K562 (cell line): Measurements from ENCODE around the gene NUP43. TPM values are rescaled to one million over a fixed set of nuclear protein-coding genes. Genes with fewer than 3 reads are reported as not detected.
A peak's percentile ranks its signal among the peaks of the same experiment; 100 is the strongest.

ENCODE experiments used
- ATAC-seq: fragments of 200-7000 bp; cut with Tn5 transposase; 3 replicates; pipeline ENCODE4 v1.9.1; 2020; ENCODE audit warnings: moderate library complexity
- BruUV-seq: library from RNA; stranded (reverse); fragments of 400-500 nt; replicated peaks from 2 replicates; lab custom pipeline; 2021; lab: Mats Ljungman, UMichigan
- CTCF ChIA-PET: fragments of 300-600 bp; formaldehyde crosslinking; extraction: SDS; loops from one replicate; lab custom pipeline; 2021; ENCODE audit warnings: low intra/inter-chr PET ratio; lab: Yijun Ruan, JAX
- POLR2A ChIA-PET: fragments of 300-600, 350-650 bp; sonication (Branson Sonifier 250); formaldehyde crosslinking; extraction: SDS; loops from one replicate; lab custom pipeline; 2021; ENCODE audit warnings: antibody characterized with exemption, inconsistent platforms; lab: Yijun Ruan, JAX
- DNase-seq, 4 experiments: peaks; one replicate each; pipeline versions ENCODE4 v3.0.0 to v3.0.0-alpha.2; 2011 to 2018; ENCODE audit warnings: low spot score in 3 of 4, mixed read lengths in 3 of 4; ENCODE audit errors: extremely low read depth in 1 of 4
- FAIRE-seq: peaks from 2 replicates; lab custom pipeline; 2011; peaks lifted over from hg19 to GRCh38; lab: Jason Lieb, UNC
- H2AFZ ChIP-seq: 2 replicates; pipeline ENCODE4 v1.6.0; 2011; ENCODE audit warnings: low read depth, low read length, control low read depth, inconsistent platforms
- H3K27ac ChIP-seq: fragments of 200-600 bp; 3 replicates; pipeline ENCODE4 v1.8.0; 2011; ENCODE audit warnings: low read depth, mild to moderate bottlenecking, control low read depth, inconsistent platforms, low read length, moderate library complexity, mixed read lengths; ENCODE audit errors: extremely low read depth
- H3K27me3 ChIP-seq, 2 experiments: fragments of 300-600 bp in 1 of 2; 2 replicates in 1 of 2; 3 replicates in 1 of 2; pipeline versions ENCODE4 v1.6.0 to v1.8.0; 2011; ENCODE audit warnings: inconsistent platforms in 2 of 2, low read length in 2 of 2, mild to moderate bottlenecking in 1 of 2, mixed read lengths in 1 of 2, moderate library complexity in 1 of 2; ENCODE audit not compliant: control insufficient read depth in 2 of 2, insufficient read depth in 2 of 2
- H3K36me3 ChIP-seq: fragments of 300-600 bp; 3 replicates; pipeline ENCODE4 v1.8.0; 2011; ENCODE audit warnings: mild to moderate bottlenecking, low read length, inconsistent platforms; ENCODE audit not compliant: control insufficient read depth, insufficient read depth
- H3K4me1 ChIP-seq, 2 experiments: fragments of 200-600 bp in 1 of 2; replicated peaks in 1 of 2; 2 replicates in 1 of 2; 3 replicates in 1 of 2; pipeline versions ENCODE4 v1.5.1 to v1.8.0; 2011; ENCODE audit warnings: inconsistent platforms in 2 of 2, low read length in 2 of 2, mild to moderate bottlenecking in 1 of 2, mixed read lengths in 1 of 2, moderate library complexity in 1 of 2; ENCODE audit not compliant: control insufficient read depth in 2 of 2, insufficient read depth in 2 of 2
- H3K4me2 ChIP-seq: 2 replicates; pipeline ENCODE4 v1.6.1; 2011; ENCODE audit warnings: low read length, control low read depth, inconsistent platforms, mixed read lengths; ENCODE audit not compliant: insufficient read depth
- H3K4me3 ChIP-seq: fragments of 200-600 bp; sonication (generic), shearing (Covaris generic); 2 replicates; pipeline ENCODE4 v1.5.1; 2016; ENCODE audit warnings: control low read depth, inconsistent platforms
- H3K79me2 ChIP-seq: fragments of 200-600 bp; 3 replicates; pipeline ENCODE4 v1.8.0; 2011; ENCODE audit warnings: low read length, inconsistent platforms; ENCODE audit not compliant: control insufficient read depth, insufficient read depth
- H3K9ac ChIP-seq, 2 experiments: 2 replicates each; pipeline versions ENCODE4 v1.6.0 to v1.6.1; 2011; ENCODE audit warnings: low read depth in 2 of 2, low read length in 2 of 2, control low read depth in 1 of 2, inconsistent platforms in 1 of 2, mild to moderate bottlenecking in 1 of 2, mixed read lengths in 1 of 2; ENCODE audit not compliant: insufficient read depth in 1 of 2
- H3K9me1 ChIP-seq: one replicate; pipeline ENCODE4 v1.6.0; 2011; ENCODE audit warnings: inconsistent platforms, mild to moderate bottlenecking, low read length, moderate library complexity; ENCODE audit not compliant: control insufficient read depth, insufficient read depth
- H3K9me3 ChIP-seq: replicated peaks from 2 replicates; pipeline ENCODE4 v1.5.1; 2011; ENCODE audit warnings: low read depth, low read length, inconsistent platforms; ENCODE audit not compliant: control insufficient read depth, insufficient read depth
- H4K20me1 ChIP-seq: replicated peaks from 2 replicates; pipeline ENCODE4 v1.6.1; 2011; ENCODE audit warnings: low read length, inconsistent platforms, mixed read lengths; ENCODE audit not compliant: control insufficient read depth, insufficient read depth
- C11orf30 ChIP-seq: fragments of 450-650 bp; IDR thresholded peaks from 2 replicates; pipeline ENCODE4 v1.6.1; 2016; ENCODE audit warnings: low read depth, mild to moderate bottlenecking
- CEBPB ChIP-seq: fragments of 450-650 bp; IDR thresholded peaks from 2 replicates; pipeline ENCODE4 v1.6.1; 2016; ENCODE audit warnings: missing genetic modification characterization, missing compliant biosample characterization
- MAFF ChIP-seq: IDR thresholded peaks from 2 replicates; pipeline ENCODE4 v1.6.1; 2012; ENCODE audit warnings: low read length, improper control_type of control experiment
- MAFG ChIP-seq: fragments of 450-650 bp; conservative IDR thresholded peaks from 2 replicates; pipeline ENCODE4 v1.6.1; 2016; ENCODE audit warnings: missing genetic modification characterization, missing compliant biosample characterization
- MAFK ChIP-seq: IDR thresholded peaks from 2 replicates; pipeline ENCODE4 v1.6.1; 2011; ENCODE audit warnings: low read length, improper control_type of control experiment
- POLR3G ChIP-seq: IDR thresholded peaks from 2 replicates; pipeline ENCODE4 v1.6.1; 2011; ENCODE audit not compliant: insufficient read length, insufficient replicate concordance; ENCODE audit errors: extremely low read depth
- STAT5A ChIP-seq: IDR thresholded peaks from 2 replicates; pipeline ENCODE4 v1.6.1; 2012; ENCODE audit warnings: low read length, inconsistent platforms, borderline replicate concordance
- ZNF316 ChIP-seq: fragments of 450-650 bp; IDR thresholded peaks from 2 replicates; pipeline ENCODE4 v1.6.1; 2016
- ZNF57 ChIP-seq: fragments of 450-650 bp; formaldehyde crosslinking; IDR thresholded peaks from 2 replicates; pipeline ENCODE4 v1.4.0; 2020; ENCODE audit warnings: mild to moderate bottlenecking, moderate library complexity
- WGBS: fragments of 100-300 bp; shearing (Covaris generic); methylation state at CpG from one replicate; pipeline ENCODE4 v1.1.6; 2016; ENCODE audit warnings: low coverage, mixed read lengths; ENCODE audit not compliant: insufficient coverage; ENCODE audit errors: missing lambda C conversion rate; 5-methylcytosine and 5-hydroxymethylcytosine counted together
- in situ Hi-C: fragments of 300-500 bp; cut with MboI; formaldehyde crosslinking; loops from 4 replicates; pipeline ENCODE4 v1.15.0; 2018; ENCODE audit warnings: inconsistent platforms, mixed read lengths
- intact Hi-C: fragments of 100-400 bp; cut with micrococcal nuclease; formaldehyde crosslinking; loops from 2 replicates; pipeline ENCODE4 v1.14.2; 2022
- polyA plus RNA-seq, 8 experiments: library from polyadenylated mRNA; depleted of rRNA in 4 of 8; stranded (reverse) in 5 of 8; unstranded in 3 of 8; fragments of >200 nt; fragmentation: Nextera tagmentation in 2 of 8; fragmentation: Illumina TruSeq in 1 of 8; extraction: Ambion mirVana in 2 of 8; extraction: Trizol in 1 of 8; gene quantifications; 2 replicates each; pipeline versions ENCODE4 v1.2.1 to v1.2.3, GENCODE V29; 2011 to 2014; ENCODE audit warnings: inconsistent platforms in 1 of 8, missing spikeins in 1 of 8
- total RNA-seq, 7 experiments: library from RNA; depleted of rRNA in 6 of 7; stranded (reverse); fragments of >200 nt in 6 of 7; fragmentation: Illumina TruSeq in 2 of 7; extraction: Trizol in 2 of 7; gene quantifications; 2 replicates each; pipeline versions ENCODE4 v1.2.1 to v1.2.3, GENCODE V29; 2011 to 2021; ENCODE audit warnings: low replicate concordance in 1 of 7
- TF ChIP-seq, protein P1 (sequence below): sonication (generic); formaldehyde crosslinking; IDR thresholded peaks from 2 replicates; pipeline ENCODE4 v1.9.0; 2022; ENCODE audit warnings: mild to moderate bottlenecking, missing genetic modification reagents
- TF ChIP-seq, protein P2 (sequence below): fragments of 250-450 bp; sonication (Bioruptor Pico); IDR thresholded peaks from 2 replicates; pipeline ENCODE4 v1.8.0; 2021; ENCODE audit warnings: mild to moderate bottlenecking, moderate library complexity

NUP43 gene
- total and polyA plus RNA-seq, 9 of the 15 experiments (the other 6 are each of a cell fraction or from before 2014, with no cell fraction given), result 28.9 to 136 (median 67.4) TPM

DNA sequence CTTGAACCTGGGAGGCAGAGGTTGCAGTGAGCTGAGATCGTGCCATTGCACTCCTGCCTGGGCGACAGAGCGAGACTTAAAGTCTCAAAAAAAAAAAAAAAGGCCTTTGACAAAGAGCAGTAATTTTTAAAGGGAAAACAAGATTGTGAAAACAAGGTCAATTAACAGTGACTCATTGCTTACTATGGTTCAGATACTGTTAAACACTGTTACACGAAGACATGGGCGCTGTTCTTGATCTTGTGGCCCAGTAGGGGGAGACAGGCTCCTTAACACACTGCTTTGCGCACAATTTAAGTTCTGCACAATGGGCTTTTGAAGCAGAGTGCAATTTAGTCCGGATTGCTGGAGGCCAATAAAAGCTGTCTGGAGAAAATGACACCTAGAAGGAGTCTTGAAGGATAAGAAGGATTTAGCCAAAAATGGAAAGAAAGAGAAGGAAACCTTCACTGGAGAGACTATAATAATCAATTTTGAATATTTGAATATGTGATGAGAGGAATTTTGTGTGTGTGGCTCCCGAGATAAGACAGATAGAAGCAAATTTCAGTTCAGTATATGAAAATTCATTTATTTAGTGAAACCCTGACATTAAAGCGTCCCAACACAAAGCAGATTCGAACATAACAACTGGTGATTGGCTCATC, 22.4 kb downstream of the NUP43 start (continued):
- TF ChIP-seq CEBPB (tag) (0 out of 2 replicates have a peak, but pooled peaks have one; percentile 19), POLR3G (no peak), ZNF57 (CRISPR knock-in tag) (no peak)
- TF ChIP-seq, all 486 proteins: peak for 70

DNA sequence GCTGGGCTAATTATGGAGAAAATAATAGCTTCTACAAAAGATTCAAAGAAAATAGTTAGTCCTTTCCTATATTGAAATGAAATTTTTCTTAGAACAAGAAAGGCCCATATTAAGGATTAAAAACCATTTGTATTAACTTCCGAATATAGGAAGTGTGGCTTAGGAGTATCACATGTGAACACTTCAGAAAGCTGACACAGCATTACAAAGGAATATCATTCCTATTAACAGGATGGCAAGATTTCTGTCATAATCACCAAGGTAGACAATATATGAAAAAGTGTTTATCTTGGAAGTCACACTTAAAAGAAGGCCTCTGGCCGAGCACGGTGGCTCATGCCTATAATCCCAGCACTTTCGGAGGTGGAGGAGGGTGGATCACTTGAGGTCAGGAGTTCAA, 23.1 kb downstream of the NUP43 start:
- Histone ChIP-seq H3K36me3 (peaks cover 56% of the 10 kb centered on the region), H3K4me3 (no peak overlapping the region), H4K20me1 (no peaks in the 10 kb centered on the region), H3K79me2 (peaks cover 14% of the 10 kb centered on the region), H3K9ac (no peak overlapping the region), H3K27me3 (no peaks in the 10 kb centered on the region), H3K9me3 (no peaks in the 10 kb centered on the region), H3K9me1 (no peaks in the 10 kb centered on the region), H2AFZ (no peak overlapping the region), H3K4me2 (no peak overlapping the region), H3K27ac (no peak overlapping the region), H3K4me1 (peaks cover 9 to 19% of the 10 kb centered on the region in 2 experiments)
- FAIRE-seq, result no peak
- TF ChIP-seq MAFK (0 out of 2 replicates have a peak, but pooled peaks have one; percentile 48), C11orf30 (peak; percentile 75), MAFG (tag) (peak; percentile 35; the same call in 1 of the 2 replicates), MAFF (peak; percentile 66), STAT5A (0 out of 2 replicates have a peak, but pooled peaks have one; percentile 3), ZNF316 (peak; percentile 84)
- TF ChIP-seq, protein P1, sequence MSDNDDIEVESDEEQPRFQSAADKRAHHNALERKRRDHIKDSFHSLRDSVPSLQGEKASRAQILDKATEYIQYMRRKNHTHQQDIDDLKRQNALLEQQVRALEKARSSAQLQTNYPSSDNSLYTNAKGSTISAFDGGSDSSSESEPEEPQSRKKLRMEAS (CRISPR knock-in tag), result no peak
- TF ChIP-seq, protein P2, sequence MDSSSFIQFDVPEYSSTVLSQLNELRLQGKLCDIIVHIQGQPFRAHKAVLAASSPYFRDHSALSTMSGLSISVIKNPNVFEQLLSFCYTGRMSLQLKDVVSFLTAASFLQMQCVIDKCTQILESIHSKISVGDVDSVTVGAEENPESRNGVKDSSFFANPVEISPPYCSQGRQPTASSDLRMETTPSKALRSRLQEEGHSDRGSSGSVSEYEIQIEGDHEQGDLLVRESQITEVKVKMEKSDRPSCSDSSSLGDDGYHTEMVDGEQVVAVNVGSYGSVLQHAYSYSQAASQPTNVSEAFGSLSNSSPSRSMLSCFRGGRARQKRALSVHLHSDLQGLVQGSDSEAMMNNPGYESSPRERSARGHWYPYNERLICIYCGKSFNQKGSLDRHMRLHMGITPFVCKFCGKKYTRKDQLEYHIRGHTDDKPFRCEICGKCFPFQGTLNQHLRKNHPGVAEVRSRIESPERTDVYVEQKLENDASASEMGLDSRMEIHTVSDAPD (CRISPR knock-in tag), result no peak
- ChIA-PET CTCF (interaction anchor here (0.7 to 1.2 kb wide), 6 partner anchors 27 to 203 kb away, joined by 3 to 7 read pairs (median 4); no protein-coding TSS in a partner anchor), POLR2A (interaction anchor here (1.2 kb wide), 1 partner anchor 187 kb away, joined by 6 read pairs; no protein-coding TSS in a partner anchor)
- intact Hi-C loops (loop anchor here (5.0 kb wide), 1 partner anchor 204 kb away; no protein-coding TSS in a partner anchor), in situ Hi-C loops (loop anchor here (5.0 to 10.0 kb wide), 2 partner anchors 99 to 202 kb away; partner anchors contain the start of gene RAET1G)
- BruUV-seq, result no TSS peak
- WGBS, result 82% methylated on average over 4 of the region's 4 CpGs
- no peak for ATAC-seq
- DNase-seq, result no peak
